Ovary (tissue), 3 donors: Measurements from ENCODE around the gene ZP3.

Experiments used
- POLR2A ChIP-seq: fragments of 450-650 bp; IDR thresholded peaks from one replicate; pipeline ENCODE4 v1.6.1; 2017; ENCODE audit warnings: antibody characterized with exemption, mild to moderate bottlenecking, moderate library complexity
- TF ChIP-seq, protein P1 (sequence below), 3 donors: fragments of 450-650 bp in 2 of 3; fragments of 200-600 bp in 1 of 3; IDR thresholded peaks; one replicate each; pipeline versions ENCODE4 v1.5.1 to v1.8.0; 2016 to 2022; ENCODE audit warnings: antibody characterized with exemption in 3 of 3, mild to moderate bottlenecking in 1 of 3
- donor health status: DM: no; HTN: no; CAD: no.

DNA sequence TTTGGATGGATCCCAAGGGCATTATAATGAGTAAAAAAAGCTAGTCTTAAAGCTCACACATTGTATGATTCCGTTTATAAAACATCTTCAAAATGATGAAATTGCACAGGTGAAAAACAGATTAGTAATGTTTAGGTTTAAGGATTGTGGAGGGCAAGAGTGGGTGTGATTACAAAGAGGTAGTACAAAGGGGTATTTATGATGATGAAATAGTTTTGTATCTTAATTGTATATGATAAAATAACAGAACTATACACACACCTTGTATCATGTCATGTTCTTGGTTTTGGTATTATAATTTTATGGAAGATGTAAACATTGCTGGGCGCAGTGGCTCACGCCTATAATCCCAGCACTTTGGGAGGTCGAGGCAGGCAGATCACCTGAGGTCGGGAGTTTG, 12.5 kb upstream of the ZP3 start:
- TF ChIP-seq POLR2A, result no peak
- TF ChIP-seq, protein P1, sequence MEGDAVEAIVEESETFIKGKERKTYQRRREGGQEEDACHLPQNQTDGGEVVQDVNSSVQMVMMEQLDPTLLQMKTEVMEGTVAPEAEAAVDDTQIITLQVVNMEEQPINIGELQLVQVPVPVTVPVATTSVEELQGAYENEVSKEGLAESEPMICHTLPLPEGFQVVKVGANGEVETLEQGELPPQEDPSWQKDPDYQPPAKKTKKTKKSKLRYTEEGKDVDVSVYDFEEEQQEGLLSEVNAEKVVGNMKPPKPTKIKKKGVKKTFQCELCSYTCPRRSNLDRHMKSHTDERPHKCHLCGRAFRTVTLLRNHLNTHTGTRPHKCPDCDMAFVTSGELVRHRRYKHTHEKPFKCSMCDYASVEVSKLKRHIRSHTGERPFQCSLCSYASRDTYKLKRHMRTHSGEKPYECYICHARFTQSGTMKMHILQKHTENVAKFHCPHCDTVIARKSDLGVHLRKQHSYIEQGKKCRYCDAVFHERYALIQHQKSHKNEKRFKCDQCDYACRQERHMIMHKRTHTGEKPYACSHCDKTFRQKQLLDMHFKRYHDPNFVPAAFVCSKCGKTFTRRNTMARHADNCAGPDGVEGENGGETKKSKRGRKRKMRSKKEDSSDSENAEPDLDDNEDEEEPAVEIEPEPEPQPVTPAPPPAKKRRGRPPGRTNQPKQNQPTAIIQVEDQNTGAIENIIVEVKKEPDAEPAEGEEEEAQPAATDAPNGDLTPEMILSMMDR (IDR thresholded peaks at IDR 0.05), result no peak
